ENCODE data around the gene SELENOV.

The SELENOV gene

DNA sequence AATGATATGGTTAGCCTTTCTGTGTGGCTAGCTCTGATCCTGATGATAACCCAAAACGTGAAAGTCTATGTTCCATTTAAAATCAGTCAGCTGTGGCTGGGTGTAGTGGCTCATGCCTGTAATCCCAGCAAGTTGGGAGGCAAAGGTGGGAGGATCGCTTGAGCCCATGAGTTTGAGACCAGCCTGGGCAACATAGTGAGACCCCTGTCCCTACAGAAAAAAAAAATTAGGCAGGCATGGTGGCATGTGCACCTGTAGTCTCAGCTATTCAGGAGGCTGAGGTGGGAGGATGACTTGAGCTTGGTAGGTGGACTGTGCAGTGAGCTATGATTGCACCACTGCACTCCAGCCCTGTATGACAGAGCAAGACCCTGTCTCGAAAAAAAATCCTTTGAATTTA is 18.9 kb downstream of the SELENOV start:
- Histone ChIP-seq H3F3A (ENCODE audit: low read depth) (no peaks in the 10 kb centered on the region), H3K79me2 (ENCODE audit: insufficient read depth, low read length) (peaks cover 40% of the 10 kb centered on the region), H3K36me3 (ENCODE audit: insufficient read depth, low read length) (no peaks in the 10 kb centered on the region), H3K9me3 (ENCODE audit: insufficient read depth, low read depth, low read length) (no peaks in the 10 kb centered on the region), H3K4me2 (ENCODE audit: low read depth, low read length, poor library complexity, severe bottlenecking) (no peak overlapping the region), H3K27me3 (ENCODE audit: insufficient read depth, low read length, poor library complexity, severe bottlenecking) (no peaks in the 10 kb centered on the region), H3K9me2 (replicated peaks; ENCODE audit: low read depth, low read length) (no peaks in the 10 kb centered on the region), H4K20me1 (ENCODE audit: insufficient read depth, low read length, poor library complexity, severe bottlenecking) (peaks cover 6% of the 10 kb centered on the region), H3K9ac (ENCODE audit: low read depth, low read length, poor library complexity, severe bottlenecking) (no peak overlapping the region), H3K4me3 (ENCODE audit: low read length, poor library complexity, severe bottlenecking) (no peak overlapping the region), H2AFZ (ENCODE audit: low read length) (no peak overlapping the region), H3K4me1 (ENCODE audit: insufficient read depth, low read length, poor library complexity, severe bottlenecking) (peaks cover 15% of the 10 kb centered on the region)
- TF ChIP-seq, protein P1, sequence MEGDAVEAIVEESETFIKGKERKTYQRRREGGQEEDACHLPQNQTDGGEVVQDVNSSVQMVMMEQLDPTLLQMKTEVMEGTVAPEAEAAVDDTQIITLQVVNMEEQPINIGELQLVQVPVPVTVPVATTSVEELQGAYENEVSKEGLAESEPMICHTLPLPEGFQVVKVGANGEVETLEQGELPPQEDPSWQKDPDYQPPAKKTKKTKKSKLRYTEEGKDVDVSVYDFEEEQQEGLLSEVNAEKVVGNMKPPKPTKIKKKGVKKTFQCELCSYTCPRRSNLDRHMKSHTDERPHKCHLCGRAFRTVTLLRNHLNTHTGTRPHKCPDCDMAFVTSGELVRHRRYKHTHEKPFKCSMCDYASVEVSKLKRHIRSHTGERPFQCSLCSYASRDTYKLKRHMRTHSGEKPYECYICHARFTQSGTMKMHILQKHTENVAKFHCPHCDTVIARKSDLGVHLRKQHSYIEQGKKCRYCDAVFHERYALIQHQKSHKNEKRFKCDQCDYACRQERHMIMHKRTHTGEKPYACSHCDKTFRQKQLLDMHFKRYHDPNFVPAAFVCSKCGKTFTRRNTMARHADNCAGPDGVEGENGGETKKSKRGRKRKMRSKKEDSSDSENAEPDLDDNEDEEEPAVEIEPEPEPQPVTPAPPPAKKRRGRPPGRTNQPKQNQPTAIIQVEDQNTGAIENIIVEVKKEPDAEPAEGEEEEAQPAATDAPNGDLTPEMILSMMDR (conservative IDR thresholded peaks at IDR 0.05; ENCODE audit: low read length): no peak
- no peak for TF ChIP-seq EZH2phosphoT487 (IDR thresholded peaks at IDR 0.05; ENCODE audit: borderline replicate concordance)

- H3K27me3 ChIP-seq (ENCODE audit: insufficient read depth, low read length, poor library complexity, severe bottlenecking): no peaks in the 10 kb centered on the region
- no peaks in the 10 kb centered on the region for H3F3A ChIP-seq (ENCODE audit: low read depth)
- no peak overlapping the region; the same call in 1 of the 2 replicates for H2AFZ ChIP-seq (ENCODE audit: low read length)
- H3K4me1 ChIP-seq (ENCODE audit: insufficient read depth, low read length, poor library complexity, severe bottlenecking): peaks cover 14% of the 10 kb centered on the region
- H3K9me2 ChIP-seq (replicated peaks; ENCODE audit: low read depth, low read length): no peaks in the 10 kb centered on the region
- peak overlapping the region; percentile 77 for H3K4me2 ChIP-seq (ENCODE audit: low read depth, low read length, poor library complexity, severe bottlenecking)
- H3K9ac ChIP-seq (ENCODE audit: low read depth, low read length, poor library complexity, severe bottlenecking): peak overlapping the region; percentile 80
- peaks cover 24% of the 10 kb centered on the region for H3K79me2 ChIP-seq (ENCODE audit: insufficient read depth, low read length)
- H3K36me3 ChIP-seq (ENCODE audit: insufficient read depth, low read length): no peaks in the 10 kb centered on the region
- TF ChIP-seq, protein P1 (conservative IDR thresholded peaks at IDR 0.05; ENCODE audit: low read length): no peak
- no peak for TF ChIP-seq EZH2phosphoT487 (IDR thresholded peaks at IDR 0.05; ENCODE audit: borderline replicate concordance)
- H3K4me3 ChIP-seq (ENCODE audit: low read length, poor library complexity, severe bottlenecking): peak overlapping the region; percentile 83
- H3K9me3 ChIP-seq (ENCODE audit: insufficient read depth, low read depth, low read length): no peaks in the 10 kb centered on the region
- H4K20me1 ChIP-seq (ENCODE audit: insufficient read depth, low read length, poor library complexity, severe bottlenecking): peaks cover 10% of the 10 kb centered on the region
These were observed 24.2 kb downstream of the SELENOV start for GRCh38 chr19:39539165-39539517.

DNA sequence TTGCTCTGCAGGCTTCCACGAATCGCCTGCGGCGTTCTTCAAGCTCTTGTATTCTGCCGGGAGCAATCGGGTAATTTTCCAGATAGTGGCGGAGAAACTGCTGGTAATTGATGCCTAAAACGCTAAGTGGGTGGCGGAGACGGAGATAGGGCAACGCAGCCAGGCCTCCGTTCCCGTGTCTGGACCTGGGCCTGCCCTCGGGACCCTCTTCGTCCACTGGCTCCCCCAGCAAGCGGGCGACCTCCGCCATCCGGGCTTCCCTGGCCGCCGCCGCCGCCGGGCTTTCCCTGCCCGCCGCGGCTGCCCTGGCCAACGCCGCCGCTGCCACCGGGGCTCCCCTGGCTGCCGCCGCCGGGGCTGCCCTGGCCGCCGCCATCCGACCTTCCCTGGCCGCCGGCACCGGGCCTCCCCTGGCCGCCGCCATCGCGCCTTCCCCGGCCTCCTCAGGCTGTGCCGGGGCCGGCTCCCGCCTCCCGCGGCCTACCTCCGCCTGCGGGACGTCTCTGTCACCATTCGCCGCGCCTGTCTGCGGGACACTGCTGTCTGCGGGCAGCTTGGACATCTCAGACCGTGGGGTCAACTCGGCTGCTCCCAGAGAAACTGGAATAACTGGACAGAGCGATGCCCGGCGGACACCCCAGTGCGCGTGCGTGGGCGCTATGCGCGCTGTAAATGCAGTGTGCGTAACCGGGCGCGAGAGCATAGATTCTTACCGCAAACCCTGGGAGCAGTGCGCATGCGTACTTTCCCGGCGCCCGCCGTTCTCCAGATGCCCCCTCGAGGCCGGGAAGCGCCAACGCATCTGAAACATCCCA is 24.8 kb downstream of the SELENOV start, which contains the start of gene EID2:
EID2 (minus strand) TSS at position 644 of the 815 bp plus-strand sequence; CDS start at position 562, 82 bp downstream.
- H3K36me3 ChIP-seq (ENCODE audit: insufficient read depth, low read length): no peaks in the 10 kb centered on the region
- peaks cover 24% of the 10 kb centered on the region for H3K79me2 ChIP-seq (ENCODE audit: insufficient read depth, low read length)
- peaks cover 10% of the 10 kb centered on the region for H4K20me1 ChIP-seq (ENCODE audit: insufficient read depth, low read length, poor library complexity, severe bottlenecking)
- H3K9ac ChIP-seq (ENCODE audit: low read depth, low read length, poor library complexity, severe bottlenecking): peak within 1 kb of the TSS; percentile 80
- peak within 1 kb of the TSS; percentile 83 for H3K4me3 ChIP-seq (ENCODE audit: low read length, poor library complexity, severe bottlenecking)
- no peaks in the 10 kb centered on the region for H3F3A ChIP-seq (ENCODE audit: low read depth)
- H2AFZ ChIP-seq (ENCODE audit: low read length): peak within 1 kb of the TSS; percentile 97
- H3K27me3 ChIP-seq (ENCODE audit: insufficient read depth, low read length, poor library complexity, severe bottlenecking): no peaks in the 10 kb centered on the region
- H3K9me3 ChIP-seq (ENCODE audit: insufficient read depth, low read depth, low read length): no peaks in the 10 kb centered on the region
- H3K4me1 ChIP-seq (ENCODE audit: insufficient read depth, low read length, poor library complexity, severe bottlenecking): peaks cover 14% of the 10 kb centered on the region
- peak within 1 kb of the TSS; percentile 77 for H3K4me2 ChIP-seq (ENCODE audit: low read depth, low read length, poor library complexity, severe bottlenecking)
- no peaks in the 10 kb centered on the region for H3K9me2 ChIP-seq (replicated peaks; ENCODE audit: low read depth, low read length)
- TF ChIP-seq, protein P1 (conservative IDR thresholded peaks at IDR 0.05; ENCODE audit: low read length): peak; percentile 73; the same call in 1 of the 2 replicates
- no peak for TF ChIP-seq EZH2phosphoT487 (IDR thresholded peaks at IDR 0.05; ENCODE audit: borderline replicate concordance)

All from Loucy (cell line).